PC-9 (cell line): ENCODE data around the gene USP12.

Experiments
- EZH2 ChIP-seq: fragments of 200-600 bp; sonication (generic); IDR thresholded peaks from 2 replicates; pipeline ENCODE4 v1.8.0; 2017; ENCODE audit warnings: antibody characterized with exemption, low read depth
- TF ChIP-seq, protein P1 (sequence below): fragments of 200-600 bp; sonication (generic); conservative IDR thresholded peaks from 2 replicates; pipeline ENCODE4 v1.6.1; 2017; ENCODE audit warnings: mixed run types, antibody characterized with exemption, mild to moderate bottlenecking, moderate library complexity

- TF ChIP-seq, protein P1, sequence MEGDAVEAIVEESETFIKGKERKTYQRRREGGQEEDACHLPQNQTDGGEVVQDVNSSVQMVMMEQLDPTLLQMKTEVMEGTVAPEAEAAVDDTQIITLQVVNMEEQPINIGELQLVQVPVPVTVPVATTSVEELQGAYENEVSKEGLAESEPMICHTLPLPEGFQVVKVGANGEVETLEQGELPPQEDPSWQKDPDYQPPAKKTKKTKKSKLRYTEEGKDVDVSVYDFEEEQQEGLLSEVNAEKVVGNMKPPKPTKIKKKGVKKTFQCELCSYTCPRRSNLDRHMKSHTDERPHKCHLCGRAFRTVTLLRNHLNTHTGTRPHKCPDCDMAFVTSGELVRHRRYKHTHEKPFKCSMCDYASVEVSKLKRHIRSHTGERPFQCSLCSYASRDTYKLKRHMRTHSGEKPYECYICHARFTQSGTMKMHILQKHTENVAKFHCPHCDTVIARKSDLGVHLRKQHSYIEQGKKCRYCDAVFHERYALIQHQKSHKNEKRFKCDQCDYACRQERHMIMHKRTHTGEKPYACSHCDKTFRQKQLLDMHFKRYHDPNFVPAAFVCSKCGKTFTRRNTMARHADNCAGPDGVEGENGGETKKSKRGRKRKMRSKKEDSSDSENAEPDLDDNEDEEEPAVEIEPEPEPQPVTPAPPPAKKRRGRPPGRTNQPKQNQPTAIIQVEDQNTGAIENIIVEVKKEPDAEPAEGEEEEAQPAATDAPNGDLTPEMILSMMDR = no peak
- TF ChIP-seq EZH2 = no peak
These were observed 67.0 kb downstream of the USP12 start for GRCh38 chr13:27104606-27105005.
